OCI-LY3 (cell line): ENCODE data around the gene SLC49A4.

ENCODE experiments used
- CTCF ChIP-seq: fragments of 200-600, 300-600 bp; sonication (generic); IDR thresholded peaks from 2 replicates; pipeline ENCODE4 v1.5.1; 2014; ENCODE audit warnings: antibody characterized with exemption, low read length, low read depth
- EZH2phosphoT487 ChIP-seq: fragments of 200-600 bp; shearing (Covaris generic); IDR thresholded peaks from 2 replicates; pipeline ENCODE4 v1.6.1; 2018; ENCODE audit warnings: antibody characterized with exemption, mixed run types, low read depth

GRCh38 chr3:122826278-122826677, 31.4 kb downstream of the SLC49A4 start:
- TF ChIP-seq CTCF (no peak), EZH2phosphoT487 (no peak)
